Transverse colon (tissue), 4 donors: ENCODE data around the gene BACH2. TPM values are rescaled to one million over a fixed set of nuclear protein-coding genes. Genes with fewer than 3 reads are reported as not detected.

Experiments used
- DNase-seq: peaks from one replicate; pipeline ENCODE4 v3.0.0-alpha.2; 2019
- H3K27ac ChIP-seq, 4 donors: fragments of 200-600 bp; sonication (generic); 2 replicates each; pipeline ENCODE4 v1.5.1; 2016 to 2018; ENCODE audit warnings: inconsistent platforms in 4 of 4
- H3K27me3 ChIP-seq: fragments of 200-600 bp; sonication (generic); 2 replicates; pipeline ENCODE4 v1.5.1; 2017; ENCODE audit warnings: inconsistent platforms
- H3K36me3 ChIP-seq, 4 donors: fragments of 200-600 bp; sonication (generic); 2 replicates each; pipeline ENCODE4 v1.5.1; 2017 to 2019; ENCODE audit warnings: inconsistent platforms in 4 of 4
- H3K4me1 ChIP-seq, 4 donors: fragments of 200-600 bp; sonication (generic); 2 replicates each; pipeline ENCODE4 v1.5.1; 2017 to 2020; ENCODE audit warnings: inconsistent platforms in 4 of 4
- H3K4me3 ChIP-seq, 4 donors: fragments of 200-600 bp; sonication (generic); 1 replicate in 1 of 4; 2 replicates in 3 of 4; pipeline versions ENCODE4 v1.5.1 to v1.6.1; 2017 to 2019; ENCODE audit warnings: inconsistent platforms in 4 of 4
- H3K9me3 ChIP-seq, 2 donors: fragments of 200-600 bp; sonication (generic); 2 replicates each; pipeline ENCODE4 v1.5.1; 2017 to 2019; ENCODE audit warnings: inconsistent platforms in 2 of 2
- EP300 ChIP-seq: sonication (generic); formaldehyde crosslinking; IDR thresholded peaks from one replicate; pipeline ENCODE4 v1.6.1; 2017; ENCODE audit warnings: antibody characterized with exemption, low read depth
- POLR2A ChIP-seq: fragments of 450-650 bp; IDR thresholded peaks from one replicate; pipeline ENCODE4 v1.6.1; 2016; ENCODE audit warnings: antibody characterized with exemption, mild to moderate bottlenecking, moderate library complexity
- POLR2AphosphoS5 ChIP-seq, 3 donors: sonication (generic); formaldehyde crosslinking; IDR thresholded peaks; one replicate each; pipeline ENCODE4 v1.6.1; 2016; ENCODE audit warnings: antibody characterized with exemption in 3 of 3
- WGBS, 2 donors: methylation state at CpG; one replicate each; pipeline ENCODE4 v1.1.5; 2018; ENCODE audit warnings: low coverage in 1 of 2; 5-methylcytosine and 5-hydroxymethylcytosine counted together
- in situ Hi-C, 4 donors: fragments of 200-750 bp; cut with MboI; loops; one replicate each; pipeline versions ENCODE4 v1.15.0 to v1.15.1; 2017; ENCODE audit warnings: low sequenced_read_pairs in 3 of 4, low pct_ligation_motif_present in 1 of 4, low pct_unique_long_range_greater_than_20kb in 1 of 4
- intact Hi-C: fragments of 100-400 bp; cut with DNase I; formaldehyde crosslinking; loops from one replicate; pipeline ENCODE4 v1.15.1; 2023; ENCODE audit warnings: low total_unique reads
- total RNA-seq, 4 donors: library from RNA; depleted of rRNA; stranded (reverse); fragments of >200 nt; gene quantifications; one replicate each; pipeline ENCODE4 v1.1.0, GENCODE V29; 2016
- TF ChIP-seq, protein P1 (sequence below), 5 experiments: fragments of 200-600 bp in 3 of 5; fragments of 450-650 bp in 2 of 5; sonication (generic) in 3 of 5; IDR thresholded peaks; 1 replicate in 2 of 5; 2 replicates in 3 of 5; pipeline ENCODE4 v1.5.1; 2016 to 2017; ENCODE audit warnings: antibody characterized with exemption in 5 of 5, inconsistent platforms in 3 of 5, mild to moderate bottlenecking in 2 of 5, moderate library complexity in 1 of 5

Gene BACH2
- total RNA-seq, 4 donors from 2014 or later = 0.20 to 7.5 (median 2.4) TPM

DNA sequence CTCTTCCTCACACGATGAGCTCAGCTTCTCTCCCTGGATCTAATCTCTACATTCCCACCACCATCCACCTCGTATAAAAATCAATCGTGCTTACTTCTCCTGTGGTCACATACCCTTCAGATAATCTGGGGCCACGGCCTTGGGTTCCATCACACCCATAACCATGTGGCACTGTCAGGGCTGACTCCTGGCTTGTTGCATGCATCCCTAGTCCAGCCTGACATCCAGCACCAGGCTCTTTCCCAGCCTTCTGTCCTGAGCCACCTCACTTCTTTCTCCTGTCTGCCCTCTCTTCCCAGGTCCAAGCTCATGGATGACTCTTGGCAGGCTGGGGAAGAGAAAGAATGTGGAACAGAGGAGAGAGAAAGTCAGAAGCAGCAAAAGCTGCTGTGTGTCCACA lies 199.8 kb downstream of the BACH2 start:
- H3K27ac ChIP-seq = no peak overlapping the region
- TF ChIP-seq, protein P1, sequence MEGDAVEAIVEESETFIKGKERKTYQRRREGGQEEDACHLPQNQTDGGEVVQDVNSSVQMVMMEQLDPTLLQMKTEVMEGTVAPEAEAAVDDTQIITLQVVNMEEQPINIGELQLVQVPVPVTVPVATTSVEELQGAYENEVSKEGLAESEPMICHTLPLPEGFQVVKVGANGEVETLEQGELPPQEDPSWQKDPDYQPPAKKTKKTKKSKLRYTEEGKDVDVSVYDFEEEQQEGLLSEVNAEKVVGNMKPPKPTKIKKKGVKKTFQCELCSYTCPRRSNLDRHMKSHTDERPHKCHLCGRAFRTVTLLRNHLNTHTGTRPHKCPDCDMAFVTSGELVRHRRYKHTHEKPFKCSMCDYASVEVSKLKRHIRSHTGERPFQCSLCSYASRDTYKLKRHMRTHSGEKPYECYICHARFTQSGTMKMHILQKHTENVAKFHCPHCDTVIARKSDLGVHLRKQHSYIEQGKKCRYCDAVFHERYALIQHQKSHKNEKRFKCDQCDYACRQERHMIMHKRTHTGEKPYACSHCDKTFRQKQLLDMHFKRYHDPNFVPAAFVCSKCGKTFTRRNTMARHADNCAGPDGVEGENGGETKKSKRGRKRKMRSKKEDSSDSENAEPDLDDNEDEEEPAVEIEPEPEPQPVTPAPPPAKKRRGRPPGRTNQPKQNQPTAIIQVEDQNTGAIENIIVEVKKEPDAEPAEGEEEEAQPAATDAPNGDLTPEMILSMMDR (IDR thresholded peaks at IDR 0.05) = no peak
- TF ChIP-seq EP300 = no peak
- no peak for TF ChIP-seq POLR2AphosphoS5 (IDR thresholded peaks at IDR 0.05)
- no peak for TF ChIP-seq POLR2A
- no peak overlapping the region for H3K4me3 ChIP-seq
- in situ Hi-C loops (no loop called here), intact Hi-C loops (no loop called here)
- WGBS, 2 donors = 91 to 93% methylated on average over 4 of the region's 4 CpGs
- DNase-seq = no peak
- H3K4me1 ChIP-seq = peaks cover 0 to 11% (median 3%) of the 10 kb centered on the region in 4 donors
- no peaks in the 10 kb centered on the region for H3K9me3 ChIP-seq
- H3K27me3 ChIP-seq = no peaks in the 10 kb centered on the region
- H3K36me3 ChIP-seq = no peaks in the 10 kb centered on the region

DNA sequence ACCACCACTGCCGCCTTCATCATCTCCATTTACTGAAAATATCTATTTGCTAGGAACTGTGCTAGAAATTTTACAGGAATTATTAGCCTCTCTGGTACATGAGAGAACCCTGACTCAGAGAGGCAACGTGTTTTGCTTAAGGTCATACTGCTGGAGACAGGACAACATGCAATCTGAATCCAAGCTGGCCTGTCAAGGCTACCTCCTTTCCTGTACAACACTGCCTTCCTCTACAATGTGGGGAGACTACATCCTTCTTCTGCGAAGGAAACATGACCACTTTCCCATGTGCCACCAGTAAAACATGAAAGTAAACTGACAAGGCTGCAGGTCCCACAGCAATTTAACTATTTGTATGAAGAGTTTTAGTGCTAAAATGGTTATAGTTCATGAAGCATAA lies 200.9 kb downstream of the BACH2 start:
- WGBS, 2 donors = 90 to 95% methylated on average over 3 of the region's 3 CpGs
- peaks cover 0 to 11% (median 3%) of the 10 kb centered on the region in 4 donors for H3K4me1 ChIP-seq
- DNase-seq = no peak
- no peaks in the 10 kb centered on the region for H3K27me3 ChIP-seq
- H3K27ac ChIP-seq = no peak overlapping the region
- no peaks in the 10 kb centered on the region for H3K9me3 ChIP-seq
- H3K4me3 ChIP-seq = no peak overlapping the region
- in situ Hi-C loops (no loop called here), intact Hi-C loops (no loop called here)
- H3K36me3 ChIP-seq = no peaks in the 10 kb centered on the region
- TF ChIP-seq POLR2A (no peak), EP300 (no peak), POLR2AphosphoS5 (IDR thresholded peaks at IDR 0.05) (no peak)
- TF ChIP-seq, protein P1 (IDR thresholded peaks at IDR 0.05) = no peak

DNA sequence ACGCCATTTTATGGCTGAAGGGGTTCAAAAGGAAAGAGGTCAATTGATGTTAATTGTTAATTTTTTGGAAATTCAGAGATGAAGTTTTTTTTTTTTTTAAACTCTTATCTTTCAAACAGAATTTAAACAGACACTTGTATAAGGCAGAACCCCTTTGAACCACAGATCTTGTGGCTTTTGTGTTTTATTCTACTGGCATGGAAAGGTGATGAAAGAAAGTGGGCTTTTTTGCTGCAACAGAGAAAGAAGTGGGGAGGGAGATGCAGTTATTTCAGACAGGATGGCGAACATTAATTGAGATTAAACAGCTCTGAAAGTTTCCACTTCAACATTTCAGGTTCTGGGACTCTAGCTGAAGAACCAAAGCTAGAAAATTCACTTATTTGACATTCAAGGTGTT lies 201.5 kb downstream of the BACH2 start:
- no peaks in the 10 kb centered on the region for H3K27me3 ChIP-seq
- H3K9me3 ChIP-seq = no peaks in the 10 kb centered on the region
- no peak overlapping the region for H3K4me3 ChIP-seq
- no peak for DNase-seq
- TF ChIP-seq POLR2A (no peak), EP300 (no peak), POLR2AphosphoS5 (IDR thresholded peaks at IDR 0.05) (no peak)
- TF ChIP-seq, protein P1 (IDR thresholded peaks at IDR 0.05) = no peak
- H3K27ac ChIP-seq = no peak overlapping the region
- 87 to 100% methylated on average over 2 of the region's 2 CpGs for WGBS, 2 donors
- in situ Hi-C loops = no loop called here
- intact Hi-C loops = no loop called here
- peaks cover 0 to 11% (median 3%) of the 10 kb centered on the region in 4 donors for H3K4me1 ChIP-seq
- H3K36me3 ChIP-seq = no peaks in the 10 kb centered on the region

DNA sequence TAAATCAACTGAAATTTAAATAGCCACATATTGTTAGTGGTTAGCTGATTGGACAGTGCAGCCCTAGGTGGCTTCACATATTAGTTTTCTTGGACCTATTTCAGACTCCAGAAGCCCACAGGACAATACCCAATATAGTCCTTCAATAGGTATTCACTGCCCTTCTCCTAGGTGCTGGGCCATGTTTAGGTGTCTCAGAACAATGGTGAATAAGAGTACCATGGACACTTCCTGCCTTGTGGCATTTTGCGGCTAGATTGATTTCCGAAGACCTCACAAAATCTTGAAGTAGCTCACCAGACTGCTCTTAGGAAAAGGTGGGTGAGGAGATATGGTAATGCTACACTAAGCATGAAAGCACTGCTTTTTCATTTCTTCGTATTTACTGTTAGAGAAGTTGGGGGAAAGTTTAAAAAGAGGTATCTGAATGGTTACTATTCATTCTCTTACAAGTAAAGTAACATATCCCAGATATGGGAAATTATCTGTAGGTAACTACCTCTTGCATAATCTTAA lies 203.0 kb downstream of the BACH2 start:
- 89 to 96% methylated on average over 3 of the region's 3 CpGs for WGBS, 2 donors
- H3K9me3 ChIP-seq = no peaks in the 10 kb centered on the region
- H3K36me3 ChIP-seq = no peaks in the 10 kb centered on the region
- no peak overlapping the region for H3K4me3 ChIP-seq
- peaks cover 0 to 10% (median 3%) of the 10 kb centered on the region in 4 donors for H3K4me1 ChIP-seq
- DNase-seq = no peak
- no peak overlapping the region for H3K27ac ChIP-seq
- in situ Hi-C loops (no loop called here), intact Hi-C loops (no loop called here)
- H3K27me3 ChIP-seq = no peaks in the 10 kb centered on the region
- no peak for TF ChIP-seq POLR2AphosphoS5 (IDR thresholded peaks at IDR 0.05)

DNA sequence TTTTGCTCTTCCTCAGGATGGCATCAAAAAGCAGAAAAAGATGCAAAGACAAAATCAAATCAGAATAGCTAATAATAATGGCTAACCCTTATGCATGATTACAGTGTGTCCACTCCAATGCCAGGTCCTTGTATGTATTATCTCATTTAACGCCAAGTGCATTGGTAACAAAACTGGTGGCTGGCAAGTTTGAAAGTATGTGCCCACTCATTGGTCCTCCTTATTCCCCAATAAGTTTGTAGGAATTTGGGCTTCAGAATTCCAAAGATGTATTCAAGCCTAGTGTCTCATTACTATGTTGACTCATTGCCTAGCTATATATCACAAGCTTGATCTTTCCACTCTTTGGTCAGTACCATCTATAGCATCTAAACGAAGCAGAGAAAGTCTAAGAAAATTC lies 205.8 kb downstream of the BACH2 start:
- H3K4me1 ChIP-seq = no peaks in the 10 kb centered on the region
- H3K9me3 ChIP-seq = no peaks in the 10 kb centered on the region
- TF ChIP-seq EP300 (no peak), POLR2A (no peak), POLR2AphosphoS5 (IDR thresholded peaks at IDR 0.05) (no peak)
- TF ChIP-seq, protein P1 (IDR thresholded peaks at IDR 0.05) = no peak
- no peak for DNase-seq
- no peak overlapping the region for H3K27ac ChIP-seq
- no peaks in the 10 kb centered on the region for H3K27me3 ChIP-seq
- no peaks in the 10 kb centered on the region for H3K36me3 ChIP-seq
- WGBS, 2 donors = 92% methylated on average over 2 of the region's 2 CpGs; no CpG with 5 or more reads in 1 of the 2 donors
- H3K4me3 ChIP-seq = no peak overlapping the region
- in situ Hi-C loops (no loop called here), intact Hi-C loops (no loop called here)
